Choroid plexus epithelial cell (primary cell): ENCODE results near the gene RSPRY1.
A peak's percentile ranks its signal among the peaks of the same experiment; 100 is the strongest.

ENCODE experiments used
- DNase-seq: peaks from one replicate; pipeline ENCODE4 v3.0.0-alpha.2; 2010; ENCODE audit warnings: low read depth
- H3K4me3 ChIP-seq: 2 replicates; pipeline ENCODE4 v1.5.1; 2011; ENCODE audit warnings: low read depth, mild to moderate bottlenecking, control low read depth, low read length, moderate library complexity
- CTCF ChIP-seq: conservative IDR thresholded peaks from 2 replicates; pipeline ENCODE4 v1.5.1; 2011; ENCODE audit warnings: low read depth, mild to moderate bottlenecking, control low read depth, inconsistent platforms, low read length, moderate library complexity

RSPRY1 gene

GRCh38 chr16:57244767-57245471 is 58.8 kb downstream of the RSPRY1 start, which contains the start of gene ARL2BP:
ARL2BP (plus strand) TSS chr16:57245259; CDS start chr16:57245368, 109 bp downstream.
- TF ChIP-seq CTCF = no peak
- DNase-seq = peak; percentile 98
- peak within 1 kb of the TSS; percentile 79 for H3K4me3 ChIP-seq

- TF ChIP-seq CTCF = no peak
- H3K4me3 ChIP-seq = peak overlapping the region; percentile 79
- peak; percentile 26 for DNase-seq
Measured at GRCh38 chr16:57245472-57246113, 59.5 kb downstream of the RSPRY1 start.

GRCh38 chr16:57251352-57251751 is 65.2 kb downstream of the RSPRY1 start:
- no peak for TF ChIP-seq CTCF
- H3K4me3 ChIP-seq = no peak overlapping the region
- no peak for DNase-seq

- H3K4me3 ChIP-seq = no peak overlapping the region
- no peak for TF ChIP-seq CTCF
- DNase-seq = no peak
Measured at GRCh38 chr16:57252148-57252721, 66.1 kb downstream of the RSPRY1 start.

- no peak overlapping the region for H3K4me3 ChIP-seq
- no peak for TF ChIP-seq CTCF
- DNase-seq = no peak
Measured at GRCh38 chr16:57253466-57253865, 67.3 kb downstream of the RSPRY1 start.

GRCh38 chr16:57255686-57256415 is 69.7 kb downstream of the RSPRY1 start:
- H3K4me3 ChIP-seq = no peak overlapping the region
- DNase-seq = no peak
- TF ChIP-seq CTCF = no peak
